ENCODE measurements around the gene FAM186B.

FAM186B gene

DNA sequence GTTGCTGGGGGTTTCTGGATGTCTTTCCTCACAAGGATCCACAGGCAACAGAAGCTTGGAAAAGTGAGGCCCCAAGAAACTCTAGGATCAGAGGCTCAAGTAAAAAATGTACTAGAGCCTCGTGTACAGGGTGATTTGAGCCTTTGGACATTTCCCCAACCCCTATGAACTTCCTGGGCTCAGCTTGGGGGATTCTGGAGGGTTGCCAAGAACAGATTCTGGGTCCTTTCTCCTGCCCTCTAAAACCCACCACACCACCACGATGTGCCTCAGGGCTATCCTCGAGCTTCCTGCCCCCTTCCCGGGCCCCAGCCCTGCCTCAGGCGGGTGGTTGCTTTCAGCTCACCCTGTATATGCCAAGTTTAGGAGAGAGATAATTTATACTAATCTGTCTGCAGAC lies 583 bp downstream of the FAM186B start:
- no peak for DNase-seq

DNA sequence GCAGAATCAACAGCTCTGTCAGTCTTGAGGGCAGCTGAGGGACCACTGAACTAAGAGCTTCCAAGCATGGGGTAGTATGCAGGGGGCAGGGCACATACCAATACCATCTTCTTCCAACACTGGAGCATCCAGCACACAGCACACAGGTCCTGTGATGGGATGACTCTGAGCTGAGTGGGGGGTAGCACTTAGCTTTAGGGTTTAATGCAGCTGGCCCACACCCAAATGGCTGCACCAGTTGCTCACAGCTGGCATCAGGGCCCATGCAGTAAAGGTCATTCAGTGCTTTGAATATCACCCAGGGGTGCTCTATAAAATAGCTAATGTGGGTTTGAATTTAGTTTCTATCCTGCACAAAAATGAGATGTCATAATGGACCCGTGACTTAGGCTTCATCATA lies 1.7 kb downstream of the FAM186B start:
- no peak for DNase-seq

DNA sequence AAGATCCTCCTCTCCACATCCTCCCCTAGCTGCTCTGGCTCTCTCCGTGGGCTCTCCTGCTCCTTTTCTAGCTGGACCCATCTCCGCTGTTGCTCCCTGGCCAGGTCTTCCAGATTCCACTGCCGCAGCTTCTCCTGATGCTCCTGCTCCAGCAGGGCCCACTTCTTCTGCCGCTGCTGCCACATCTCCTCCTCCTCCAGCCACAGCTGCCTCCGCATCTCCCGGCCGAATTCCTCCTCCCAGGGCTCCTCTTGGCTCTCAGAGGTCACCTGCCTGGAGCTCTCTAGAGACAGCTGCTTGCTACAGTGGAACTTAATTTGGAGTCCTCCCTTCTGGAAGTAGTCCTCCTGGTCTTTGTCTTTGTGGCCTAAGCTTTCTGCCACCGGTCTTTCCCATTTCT lies 5.5 kb downstream of the FAM186B start:
- no peak for DNase-seq

DNA sequence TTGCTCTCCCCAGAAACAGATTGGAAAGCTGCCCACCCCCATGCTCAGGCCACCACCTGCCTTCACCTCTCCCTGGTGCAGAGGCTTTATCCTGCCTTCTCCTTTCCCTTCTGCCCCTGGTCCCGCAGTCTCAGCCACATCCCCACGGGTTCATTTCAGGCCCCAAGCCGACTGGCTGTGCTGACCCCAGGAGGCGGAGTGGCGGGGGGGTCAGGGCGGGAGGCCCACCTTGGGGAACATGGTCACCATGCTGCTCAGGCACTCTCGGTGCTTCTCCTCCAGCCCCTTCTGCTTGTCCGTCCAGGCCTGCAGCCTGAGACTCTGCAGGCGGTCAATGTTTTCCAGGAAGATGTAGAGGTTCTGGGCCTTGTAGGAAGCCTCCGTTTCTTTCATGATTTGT lies 6.9 kb downstream of the FAM186B start:
- DNase-seq, result no peak

DNA sequence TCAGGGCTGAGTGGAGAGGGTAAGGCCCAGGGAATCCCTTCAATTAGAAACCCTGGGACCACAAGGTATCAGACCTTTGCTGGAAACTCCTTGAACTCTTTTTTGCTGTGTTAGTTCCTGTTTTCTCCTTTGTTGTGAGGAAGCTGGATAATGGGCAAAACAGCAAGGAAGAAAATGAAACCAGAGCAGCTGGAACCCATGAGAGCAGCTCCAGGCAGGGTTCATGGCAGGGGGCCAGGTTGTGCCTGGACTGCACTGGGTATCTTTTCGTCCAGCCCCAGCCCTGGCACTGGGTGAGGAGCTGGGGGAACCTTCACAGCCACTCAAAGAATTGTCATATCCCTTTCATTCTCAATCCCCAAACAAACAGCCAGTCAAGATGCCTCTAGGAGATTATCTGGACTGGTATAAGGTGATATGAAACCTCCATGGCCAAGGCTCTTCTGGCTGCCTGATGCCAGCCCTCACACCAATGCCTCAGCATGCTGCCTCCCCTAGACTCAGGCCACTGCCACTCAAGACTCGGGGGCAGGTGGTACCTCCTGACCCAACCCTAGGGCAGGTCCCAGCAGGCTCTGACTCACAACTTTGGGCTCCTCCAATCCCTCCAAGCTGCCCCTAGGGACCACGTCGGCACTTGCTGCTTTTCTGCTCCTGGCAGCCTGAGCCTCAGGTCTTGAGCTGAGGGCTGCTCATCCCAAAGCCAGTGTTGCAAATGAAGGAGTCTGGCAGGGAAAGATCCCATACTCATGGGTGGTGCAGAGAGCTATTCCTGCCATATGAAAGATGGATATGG lies 16.5 kb downstream of the FAM186B start:
- no peak for DNase-seq

DNA sequence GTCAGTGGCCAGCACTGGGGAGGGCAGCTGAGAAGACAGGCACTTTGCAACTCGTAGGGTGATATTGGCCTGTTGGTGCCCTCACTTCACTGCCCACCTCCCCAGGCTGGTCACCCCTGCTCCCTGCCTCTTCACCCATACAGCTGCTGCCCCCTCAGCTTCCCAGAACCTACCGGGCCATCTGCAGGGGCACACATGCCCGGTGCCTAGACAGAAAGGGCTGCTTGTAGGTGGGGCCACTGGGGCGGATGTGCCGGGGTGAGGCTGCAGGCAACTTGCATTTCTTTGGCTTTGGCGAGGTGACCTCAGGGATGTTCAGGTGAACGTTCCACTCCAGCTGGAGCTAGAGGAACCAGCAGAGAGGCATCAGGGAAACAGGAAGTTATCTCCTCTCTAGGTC lies 17.2 kb downstream of the FAM186B start:
- no peak for DNase-seq

DNA sequence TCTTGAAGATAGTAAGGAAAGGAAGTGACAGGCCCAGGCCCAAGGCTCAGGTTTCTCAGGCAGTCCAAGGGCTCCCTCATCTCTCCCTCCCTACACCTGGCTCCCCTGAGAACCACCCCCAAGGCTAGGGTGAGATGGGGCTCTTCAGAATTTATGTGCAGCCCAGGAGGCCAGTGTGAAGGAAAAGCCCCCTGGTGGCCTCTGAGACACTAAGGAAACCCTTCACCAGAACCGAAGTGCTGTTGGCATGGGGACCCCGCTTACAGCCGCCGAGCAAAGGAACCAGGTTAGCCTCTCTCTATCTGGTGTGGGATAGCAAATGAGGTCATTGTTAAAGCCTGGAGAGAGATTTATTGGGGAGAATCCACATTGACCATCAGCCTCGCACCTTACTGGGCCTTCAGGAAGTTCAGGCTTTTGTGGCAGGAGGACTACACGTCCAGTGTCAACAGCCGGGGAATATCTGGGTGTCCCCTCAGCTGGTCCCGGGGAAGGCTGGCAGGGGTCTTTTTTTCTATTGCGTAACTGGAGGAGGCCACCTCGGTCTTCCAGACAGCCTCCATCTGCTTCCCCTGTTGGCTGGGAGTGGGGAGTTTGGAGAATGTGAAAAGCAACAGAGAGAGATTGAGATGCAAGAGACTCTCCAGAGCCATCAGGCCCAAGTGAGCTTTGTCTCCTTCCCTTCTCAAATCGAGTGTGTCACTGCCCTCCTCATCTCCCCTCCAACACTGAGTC lies 18.1 kb downstream of the FAM186B start:
- no peak for DNase-seq

DNA sequence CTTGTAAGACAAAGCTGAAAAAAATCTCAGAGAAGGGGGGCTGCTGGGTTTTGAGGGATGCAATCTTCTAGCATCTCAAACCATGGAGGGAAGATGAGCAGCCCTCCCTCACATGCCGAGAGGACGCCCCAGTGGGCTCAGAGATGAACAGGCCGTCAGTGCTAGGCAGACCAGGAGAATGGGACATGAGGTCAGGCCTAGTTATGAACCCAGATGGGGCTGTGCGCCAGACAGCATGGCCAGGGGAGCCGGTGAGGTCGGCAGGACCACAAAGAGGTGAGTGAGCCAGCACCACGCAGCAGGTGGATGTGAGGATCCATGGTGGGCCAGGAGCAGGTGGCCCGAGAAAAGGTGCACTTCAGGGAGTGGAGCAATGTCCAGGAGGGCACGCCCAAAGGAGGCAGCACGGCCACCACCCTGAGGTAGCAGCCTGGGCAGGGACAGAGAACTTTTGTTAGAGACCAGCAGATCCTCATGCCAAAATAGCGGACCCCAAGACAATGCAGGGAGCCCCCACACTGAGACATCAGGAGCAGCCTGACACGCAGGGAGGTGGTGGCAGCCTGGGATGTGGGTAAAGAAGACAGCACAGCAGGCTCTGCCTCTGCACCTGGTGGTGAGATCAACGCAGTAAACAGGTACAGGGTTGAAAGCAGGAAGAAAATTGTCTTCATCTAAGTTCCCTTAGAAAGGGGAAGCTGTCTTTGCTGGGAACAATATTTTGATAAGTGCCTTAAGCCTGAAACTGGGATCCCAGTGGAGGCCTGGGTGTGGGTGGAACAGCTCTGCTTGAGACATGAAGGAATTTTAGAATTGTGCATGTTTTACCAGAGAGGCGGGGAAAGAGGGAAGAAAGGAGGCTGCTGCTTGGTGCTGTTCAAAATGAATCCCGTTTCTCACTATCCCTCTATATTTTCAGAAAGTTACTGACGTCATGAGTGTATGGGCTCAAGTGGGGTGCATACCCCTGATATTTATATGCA lies 19.7 kb downstream of the FAM186B start:
- DNase-seq, result no peak

DNA sequence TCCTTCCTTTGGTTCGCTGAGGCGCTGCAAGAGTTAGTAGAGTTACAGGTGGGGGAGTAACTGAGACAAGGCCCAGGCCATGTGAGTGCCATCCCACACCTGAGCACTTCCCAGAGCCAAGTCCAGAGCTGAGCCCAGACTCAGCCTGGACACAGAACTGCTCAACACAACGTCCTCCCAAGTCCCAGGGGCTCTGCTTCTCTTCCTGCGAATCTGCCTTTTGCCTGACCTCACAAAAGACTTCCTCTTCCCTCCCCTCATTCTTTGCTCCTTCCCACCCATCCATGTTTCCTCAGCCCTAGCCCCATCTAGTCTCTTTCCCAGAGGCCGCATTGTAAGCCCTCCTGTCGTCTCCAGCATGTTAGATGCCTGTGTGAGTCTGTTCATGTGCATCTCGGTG lies 20.8 kb downstream of the FAM186B start:
- DNase-seq, result no peak

DNA sequence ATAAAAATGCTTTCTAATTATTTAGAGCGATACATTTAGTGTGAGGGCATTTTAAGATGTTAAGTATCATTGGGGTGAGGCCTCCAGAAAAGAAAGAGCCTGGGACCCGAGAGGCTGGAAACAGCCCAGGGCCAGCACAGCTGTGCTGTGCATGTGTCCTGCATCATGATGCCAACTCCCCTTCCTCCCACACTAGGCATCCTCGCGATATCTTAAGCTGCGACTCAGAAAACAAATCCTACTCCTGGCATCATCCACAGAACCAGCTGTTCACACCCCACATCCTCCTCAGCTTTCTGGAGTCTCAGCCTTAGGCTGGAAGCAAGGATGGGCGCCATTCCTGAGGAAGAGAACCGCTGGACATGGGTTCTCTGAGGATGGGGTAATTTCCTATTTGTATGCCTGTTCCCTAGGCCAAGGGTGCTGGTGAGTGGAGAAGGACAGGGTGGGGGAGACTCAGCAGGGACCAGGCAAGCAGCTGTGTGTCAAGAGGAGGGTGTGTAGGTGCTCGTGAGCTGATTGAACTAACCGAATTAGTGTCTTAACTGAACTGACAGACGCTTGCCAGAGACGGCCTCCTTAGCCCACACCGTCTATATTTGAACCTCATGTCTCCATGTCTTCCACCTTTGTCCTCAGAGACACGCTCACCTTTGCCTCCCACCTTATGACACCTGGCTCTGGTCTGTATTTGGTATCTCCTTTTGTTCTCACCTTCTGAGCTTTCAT lies 21.9 kb downstream of the FAM186B start:
- DNase-seq, result no peak

DNA sequence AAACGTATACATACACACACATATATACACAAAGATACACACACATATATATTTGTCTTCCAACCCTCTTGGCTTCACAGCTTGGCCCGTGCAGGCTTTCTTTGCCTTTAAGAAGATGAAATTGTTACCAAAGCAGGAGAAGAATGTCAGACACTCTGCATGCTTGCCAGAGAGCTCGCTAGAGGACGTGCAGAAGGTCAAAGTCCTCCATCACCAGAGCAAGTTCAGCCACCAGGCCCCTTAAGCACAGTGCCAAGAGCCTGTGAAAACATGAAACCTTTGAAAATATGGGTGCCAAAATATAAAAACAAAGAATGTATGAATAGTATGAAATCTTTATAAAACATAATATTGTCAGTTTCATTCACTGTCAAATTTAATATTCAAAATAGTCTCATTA lies 22.6 kb downstream of the FAM186B start:
- no peak for DNase-seq

DNA sequence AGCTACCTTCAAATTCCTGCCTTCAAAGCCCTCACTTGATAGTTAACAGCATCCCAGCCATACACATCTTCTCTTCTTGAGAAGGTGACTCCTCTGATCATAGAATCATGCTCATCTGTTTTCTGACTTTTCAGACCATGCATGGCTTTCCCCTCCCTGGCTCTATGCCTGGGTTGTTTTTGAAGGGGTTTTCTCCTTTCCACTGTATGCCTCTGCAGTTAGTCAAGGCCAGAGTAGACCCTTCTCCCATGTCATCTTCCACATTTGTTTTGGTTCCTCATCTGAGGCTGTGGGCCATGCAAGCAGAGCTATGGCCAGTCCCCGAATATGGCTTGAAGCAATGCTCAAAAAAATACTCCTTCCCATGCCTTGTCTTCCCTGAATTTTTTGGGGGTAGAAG lies 23.2 kb downstream of the FAM186B start:
- no peak for DNase-seq

DNA sequence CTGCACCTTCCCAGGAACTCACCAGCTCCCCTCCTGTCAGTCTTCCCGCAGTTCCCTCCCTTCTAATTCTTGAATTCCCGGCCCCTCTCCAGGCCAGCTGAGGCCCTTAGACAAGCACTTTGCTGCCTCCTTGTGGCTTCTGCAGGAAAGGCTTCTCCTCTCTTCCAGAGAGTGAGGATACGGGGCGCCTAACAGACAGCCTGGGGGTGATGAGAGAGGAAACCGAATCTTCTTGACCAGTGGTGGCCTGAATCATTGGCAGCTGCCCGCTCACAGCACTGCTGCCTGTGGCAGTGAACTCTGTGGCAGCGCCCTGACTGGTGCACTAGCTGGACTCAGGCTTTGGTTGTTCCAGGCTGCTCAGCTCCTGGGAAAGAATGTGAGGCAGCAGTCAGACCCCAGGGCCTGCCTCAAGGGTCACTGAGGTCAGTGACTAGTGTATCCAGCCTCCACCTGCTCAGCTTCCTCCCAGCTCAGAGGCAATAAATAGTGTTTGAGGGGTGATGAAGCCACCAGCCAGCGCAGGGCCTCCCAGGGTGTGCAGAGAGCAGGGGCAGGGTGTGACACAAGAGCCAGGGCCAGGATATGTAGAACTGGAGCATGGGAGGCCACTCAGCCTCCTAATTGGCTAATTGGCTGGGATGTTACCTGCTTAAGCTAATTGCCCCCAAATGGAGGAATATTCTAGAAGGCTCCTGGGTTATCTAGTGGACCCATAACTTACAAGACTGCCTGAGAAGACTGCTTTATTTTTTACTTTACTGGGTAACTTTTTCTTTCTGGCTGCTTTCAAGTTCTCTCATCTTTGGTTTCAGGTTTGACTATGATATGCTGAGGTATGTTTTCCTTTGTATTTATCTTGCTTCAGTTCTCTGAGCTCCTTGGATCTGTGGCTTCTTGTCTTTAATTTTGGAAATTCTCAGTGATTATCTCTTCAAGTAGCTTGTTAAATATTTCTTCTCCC lies 24.6 kb downstream of the FAM186B start:
- DNase-seq, result peak; percentile 52

DNA sequence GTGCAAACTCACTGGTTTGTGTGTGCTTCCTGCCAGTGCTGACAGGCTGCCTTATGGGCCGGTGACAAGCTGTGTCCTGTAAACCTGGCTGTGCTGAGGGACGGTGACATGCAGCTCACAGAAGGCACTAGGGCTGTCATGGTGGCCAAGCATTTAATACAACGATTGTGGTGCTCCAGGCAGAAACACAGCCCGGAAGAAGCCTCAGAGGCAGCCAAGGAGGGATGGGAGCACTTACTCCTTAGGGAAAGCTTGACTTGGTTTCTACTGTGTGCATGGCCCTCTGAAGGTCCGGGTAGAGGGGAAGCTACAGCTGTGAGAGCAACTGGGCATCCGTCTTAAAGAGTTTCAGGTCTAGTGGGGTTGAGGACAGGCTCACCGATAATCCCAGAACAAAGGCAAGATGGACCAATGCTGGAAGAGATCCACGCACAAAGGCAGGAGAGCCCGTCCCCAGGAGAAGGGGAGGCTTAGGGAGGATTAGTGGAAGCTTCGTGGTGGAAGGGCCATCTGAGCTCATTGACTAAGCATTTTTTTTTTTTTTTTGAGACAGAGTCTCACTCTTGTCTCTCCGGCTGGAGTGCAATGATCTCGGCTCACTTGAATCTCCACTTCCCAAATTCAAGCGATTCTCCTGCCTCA lies 26.8 kb downstream of the FAM186B start:
- DNase-seq, result no peak

DNA sequence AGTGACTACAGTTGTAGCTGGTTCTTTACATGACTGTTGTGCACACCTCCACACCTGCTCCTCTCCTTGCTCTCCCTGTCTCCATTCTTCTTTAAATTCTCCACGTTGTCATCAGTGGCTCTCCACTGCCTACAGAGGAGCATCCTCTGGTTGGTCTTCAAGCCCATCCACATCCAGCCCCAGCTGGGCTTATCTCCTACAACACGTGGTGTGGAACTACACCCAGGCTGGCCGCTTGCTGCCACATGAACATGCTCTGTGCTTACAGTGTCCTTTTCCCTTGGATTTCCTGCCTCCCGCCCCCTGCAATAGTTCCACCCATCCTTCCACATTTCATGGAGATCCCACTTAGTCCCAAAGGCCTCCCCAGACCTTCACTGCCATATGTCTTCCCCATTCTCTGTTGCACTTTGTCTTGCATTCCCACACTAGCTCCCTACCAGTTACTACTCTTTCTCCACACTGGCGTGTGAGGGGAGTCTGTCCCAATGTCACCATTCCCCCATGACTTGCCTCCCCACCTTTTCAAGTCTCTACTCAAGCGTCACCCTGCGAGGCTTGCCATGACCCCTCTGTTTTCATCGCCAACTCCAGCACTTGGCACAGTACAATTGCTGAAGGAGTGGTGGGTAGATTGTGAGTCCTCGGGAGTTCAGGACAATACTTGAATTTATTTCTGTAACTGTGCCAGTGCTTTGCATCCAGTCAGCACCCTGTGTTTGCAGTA lies 27.7 kb downstream of the FAM186B start:
- DNase-seq, result no peak

DNA sequence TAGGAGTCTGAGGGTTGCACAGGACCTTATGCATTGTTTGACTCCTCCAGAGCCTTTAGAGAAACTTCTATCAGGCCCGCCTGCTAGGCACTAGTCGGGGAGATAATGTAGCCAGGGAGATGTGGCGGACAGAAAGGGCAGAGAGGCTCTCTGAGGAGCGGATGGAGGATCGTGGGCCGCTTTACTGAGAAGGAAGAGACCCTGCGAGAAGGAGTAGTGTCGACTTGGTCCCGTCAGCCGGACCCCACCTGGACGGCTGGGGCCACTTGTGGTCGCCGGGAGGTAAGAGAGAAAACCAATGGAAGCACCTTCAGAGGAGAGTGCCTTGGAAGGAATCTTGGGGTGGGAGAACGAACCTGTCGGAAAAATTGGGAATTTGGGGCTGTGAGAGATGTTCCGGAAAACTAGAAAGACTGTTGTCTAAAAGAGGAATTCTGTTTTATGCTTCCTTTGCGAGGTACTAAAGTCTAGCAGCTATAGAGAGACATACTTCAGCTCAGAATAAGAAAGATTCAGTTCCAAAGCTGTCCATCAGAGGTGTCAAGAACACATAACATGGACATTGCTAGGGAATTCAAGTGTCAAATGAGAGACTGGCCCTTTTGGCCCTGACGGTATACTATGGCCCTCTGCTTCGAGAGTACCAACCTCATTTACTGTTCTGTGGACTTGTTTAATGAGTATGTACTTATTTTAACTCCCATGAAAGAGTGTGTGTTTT lies 36.8 kb downstream of the FAM186B start:
- DNase-seq, result no peak

DNA sequence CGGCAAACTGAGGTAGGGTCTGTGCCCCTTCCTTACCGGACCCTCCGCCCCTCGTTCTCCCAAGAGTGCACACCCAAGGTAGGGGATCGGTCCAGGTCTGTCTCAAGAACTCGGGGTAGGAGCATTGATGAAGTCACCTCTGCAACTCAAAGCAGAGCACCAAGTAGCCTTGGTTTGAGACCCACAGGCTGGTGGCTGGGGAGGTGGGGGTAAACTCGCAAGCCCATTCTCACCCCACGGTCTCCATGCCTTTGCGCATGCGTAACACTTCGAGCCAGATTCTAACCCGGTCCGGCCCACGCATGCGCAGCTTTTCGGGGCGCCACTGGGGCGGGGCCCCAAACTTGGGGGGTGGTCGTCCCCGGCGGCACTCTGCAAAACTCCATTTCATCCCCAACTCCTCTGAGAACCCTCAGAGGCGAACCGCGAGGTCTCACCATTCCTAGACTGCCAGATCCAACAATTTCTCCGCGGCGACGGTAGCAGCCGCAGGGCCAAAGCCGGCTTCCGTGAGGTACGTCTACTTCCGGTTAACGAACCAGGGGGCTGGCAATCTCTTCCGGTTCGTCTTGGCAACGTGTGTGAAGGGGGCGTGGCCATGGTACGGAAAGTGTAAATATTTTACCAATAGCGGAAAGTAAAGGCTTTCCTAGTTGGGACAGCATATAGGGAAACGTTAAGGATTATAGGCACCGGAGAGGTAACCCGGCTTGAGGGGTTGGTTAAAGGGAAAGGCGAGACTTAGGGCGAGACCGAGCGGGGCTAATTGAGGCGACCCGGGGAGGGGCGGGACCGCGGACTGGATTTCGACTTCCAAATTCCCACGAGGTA lies 37.6 kb downstream of the FAM186B start, which contains the start of gene MCRS1:
Gene MCRS1, minus strand, starts transcription at position 532 of the 831 bp plus-strand sequence. CDS start 1,411 bp downstream, outside the sequence.
- DNase-seq, result peak; percentile 72

DNA sequence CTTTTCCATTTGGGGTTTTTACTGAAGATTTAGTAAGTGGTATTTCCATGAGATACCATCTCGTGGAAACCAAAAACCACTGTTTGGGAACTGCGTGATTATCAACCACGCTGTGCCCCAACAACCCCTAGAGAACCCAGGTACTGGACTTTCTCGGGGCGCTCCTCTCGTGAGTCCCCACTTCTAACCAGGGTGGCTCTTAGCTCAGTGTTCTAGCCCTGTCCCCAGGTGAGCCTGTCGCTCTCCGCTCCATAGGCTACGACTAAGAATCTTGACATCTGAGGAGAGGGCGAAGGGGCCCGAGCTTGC lies 38.2 kb downstream of the FAM186B start:
- DNase-seq, result no peak

DNA sequence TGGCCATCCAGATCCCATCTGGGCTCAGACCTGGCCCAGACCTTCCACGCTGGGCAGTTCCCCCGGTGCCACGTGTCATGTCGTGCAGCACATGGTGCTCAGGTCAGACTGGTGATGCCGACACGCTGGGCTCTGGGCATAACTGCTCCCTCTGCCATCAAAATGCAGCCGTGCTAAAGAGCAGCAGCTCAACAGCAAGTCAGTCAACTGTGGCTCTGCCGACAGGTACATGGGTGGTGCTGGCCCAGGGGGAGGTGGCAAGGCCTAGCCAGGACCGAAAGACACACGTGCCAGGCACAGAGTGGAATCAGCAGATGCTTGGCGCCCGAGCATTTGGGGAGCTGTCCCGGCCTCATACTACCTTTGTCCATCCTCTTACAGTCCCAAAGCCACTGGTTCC lies 39.1 kb downstream of the FAM186B start:
- DNase-seq, result no peak

Data from NCI-H1105 (cell line).